ENCODE measurements around the gene RPP30.

The RPP30 gene

GRCh38 chr10:90905925-90906324 is 34.2 kb downstream of the RPP30 start:
- TF ChIP-seq CTCF (conservative IDR thresholded peaks at IDR 0.05; ENCODE audit: low read length) (no peak), EZH2phosphoT487 (IDR thresholded peaks at IDR 0.05; ENCODE audit: borderline replicate concordance) (no peak)
- H3K4me3 ChIP-seq (ENCODE audit: low read length, poor library complexity, severe bottlenecking), result no peak overlapping the region
- H3K4me2 ChIP-seq (ENCODE audit: low read depth, low read length, poor library complexity, severe bottlenecking), result no peak overlapping the region
- H3F3A ChIP-seq (ENCODE audit: low read depth), result no peaks in the 10 kb centered on the region
- H3K9me2 ChIP-seq (replicated peaks; ENCODE audit: low read depth, low read length), result no peaks in the 10 kb centered on the region
- H3K36me3 ChIP-seq (ENCODE audit: insufficient read depth, low read length), result peaks cover 22% of the 10 kb centered on the region
- no peaks in the 10 kb centered on the region for H3K27me3 ChIP-seq (ENCODE audit: insufficient read depth, low read length, poor library complexity, severe bottlenecking)
- no peaks in the 10 kb centered on the region for H3K9me3 ChIP-seq (ENCODE audit: insufficient read depth, low read depth, low read length)
- H3K79me2 ChIP-seq (ENCODE audit: insufficient read depth, low read length), result no peaks in the 10 kb centered on the region
- H2AFZ ChIP-seq (ENCODE audit: low read length), result no peak overlapping the region
- H3K4me1 ChIP-seq (ENCODE audit: insufficient read depth, low read length, poor library complexity, severe bottlenecking), result no peaks in the 10 kb centered on the region
- H4K20me1 ChIP-seq (ENCODE audit: insufficient read depth, low read length, poor library complexity, severe bottlenecking), result no peaks in the 10 kb centered on the region
- H3K9ac ChIP-seq (ENCODE audit: low read depth, low read length, poor library complexity, severe bottlenecking), result no peak overlapping the region

GRCh38 chr10:90906596-90906995 is 34.8 kb downstream of the RPP30 start:
- H3K9me3 ChIP-seq (ENCODE audit: insufficient read depth, low read depth, low read length), result no peaks in the 10 kb centered on the region
- TF ChIP-seq EZH2phosphoT487 (IDR thresholded peaks at IDR 0.05; ENCODE audit: borderline replicate concordance) (no peak), CTCF (conservative IDR thresholded peaks at IDR 0.05; ENCODE audit: low read length) (no peak)
- H3K9ac ChIP-seq (ENCODE audit: low read depth, low read length, poor library complexity, severe bottlenecking), result no peak overlapping the region
- H3K4me1 ChIP-seq (ENCODE audit: insufficient read depth, low read length, poor library complexity, severe bottlenecking), result no peaks in the 10 kb centered on the region
- no peaks in the 10 kb centered on the region for H3K27me3 ChIP-seq (ENCODE audit: insufficient read depth, low read length, poor library complexity, severe bottlenecking)
- no peaks in the 10 kb centered on the region for H3K9me2 ChIP-seq (replicated peaks; ENCODE audit: low read depth, low read length)
- no peaks in the 10 kb centered on the region for H3F3A ChIP-seq (ENCODE audit: low read depth)
- no peak overlapping the region for H3K4me3 ChIP-seq (ENCODE audit: low read length, poor library complexity, severe bottlenecking)
- H2AFZ ChIP-seq (ENCODE audit: low read length), result no peak overlapping the region
- no peaks in the 10 kb centered on the region for H3K79me2 ChIP-seq (ENCODE audit: insufficient read depth, low read length)
- H4K20me1 ChIP-seq (ENCODE audit: insufficient read depth, low read length, poor library complexity, severe bottlenecking), result no peaks in the 10 kb centered on the region
- H3K4me2 ChIP-seq (ENCODE audit: low read depth, low read length, poor library complexity, severe bottlenecking), result no peak overlapping the region
- H3K36me3 ChIP-seq (ENCODE audit: insufficient read depth, low read length), result peaks cover 16% of the 10 kb centered on the region; the same call in 1 of the 2 replicates

- Histone ChIP-seq H3K27me3 (ENCODE audit: insufficient read depth, low read length, poor library complexity, severe bottlenecking) (no peaks in the 10 kb centered on the region), H3K79me2 (ENCODE audit: insufficient read depth, low read length) (no peaks in the 10 kb centered on the region), H4K20me1 (ENCODE audit: insufficient read depth, low read length, poor library complexity, severe bottlenecking) (no peaks in the 10 kb centered on the region), H3K36me3 (ENCODE audit: insufficient read depth, low read length) (no peaks in the 10 kb centered on the region), H3K9me2 (replicated peaks; ENCODE audit: low read depth, low read length) (no peaks in the 10 kb centered on the region), H3F3A (ENCODE audit: low read depth) (no peaks in the 10 kb centered on the region), H3K4me3 (ENCODE audit: low read length, poor library complexity, severe bottlenecking) (no peak overlapping the region), H3K9ac (ENCODE audit: low read depth, low read length, poor library complexity, severe bottlenecking) (no peak overlapping the region), H3K4me1 (ENCODE audit: insufficient read depth, low read length, poor library complexity, severe bottlenecking) (no peaks in the 10 kb centered on the region), H3K9me3 (ENCODE audit: insufficient read depth, low read depth, low read length) (no peaks in the 10 kb centered on the region), H2AFZ (ENCODE audit: low read length) (peak overlapping the region; percentile 84; the same call in 1 of the 2 replicates), H3K4me2 (ENCODE audit: low read depth, low read length, poor library complexity, severe bottlenecking) (no peak overlapping the region)
- no peak for TF ChIP-seq EZH2phosphoT487 (IDR thresholded peaks at IDR 0.05; ENCODE audit: borderline replicate concordance)
- TF ChIP-seq CTCF (conservative IDR thresholded peaks at IDR 0.05; ENCODE audit: low read length), result peak; percentile 86
Observed at GRCh38 chr10:90911133-90912051, 39.6 kb downstream of the RPP30 start.
